ENCODE results near the gene UROC1.
A peak's percentile ranks its signal among the peaks of the same experiment; 100 is the strongest.

Gene UROC1

DNA sequence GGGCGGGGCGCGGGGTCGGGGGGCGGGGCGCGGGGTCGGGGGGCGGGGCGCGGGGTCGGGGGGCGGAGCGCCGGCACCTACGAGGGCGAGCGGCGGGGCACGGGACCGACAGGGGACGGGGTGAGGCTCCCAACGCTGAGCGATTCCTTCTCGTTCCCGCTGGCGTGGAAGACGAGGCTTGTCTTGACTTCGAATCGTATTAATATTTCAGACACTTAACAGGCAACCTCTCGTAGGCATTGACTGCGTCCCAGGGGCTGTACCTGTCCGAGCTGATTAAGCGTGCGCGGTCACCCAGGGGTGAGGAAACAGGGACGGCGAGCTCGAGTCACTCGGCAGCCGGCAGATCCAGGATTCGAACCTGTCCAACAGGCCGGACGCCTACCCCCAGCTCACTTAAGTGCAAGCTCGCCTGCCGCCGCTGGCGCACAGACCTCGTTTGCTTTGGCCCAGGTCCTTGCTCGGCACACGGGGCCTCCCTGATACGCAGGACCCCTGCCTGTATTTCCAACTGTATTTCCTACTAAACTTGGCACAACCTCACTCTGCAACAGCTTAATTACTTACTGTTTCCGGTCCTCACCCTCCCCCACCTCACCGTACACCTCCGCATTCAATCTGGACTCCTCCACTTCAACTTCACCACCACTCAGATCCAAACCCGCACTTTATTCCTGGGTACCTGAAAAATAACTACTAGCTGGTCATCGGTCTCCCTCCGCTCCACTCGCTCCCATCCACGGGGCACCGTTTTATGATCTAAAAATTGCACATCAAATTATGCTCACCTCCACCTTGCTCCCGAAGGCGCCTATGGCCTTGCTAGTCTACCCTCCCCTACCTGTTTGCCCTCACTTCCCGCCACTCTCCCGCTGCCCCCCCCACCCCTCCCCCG lies 41.2 kb downstream of the UROC1 start:
- DNase-seq = no peak

DNA sequence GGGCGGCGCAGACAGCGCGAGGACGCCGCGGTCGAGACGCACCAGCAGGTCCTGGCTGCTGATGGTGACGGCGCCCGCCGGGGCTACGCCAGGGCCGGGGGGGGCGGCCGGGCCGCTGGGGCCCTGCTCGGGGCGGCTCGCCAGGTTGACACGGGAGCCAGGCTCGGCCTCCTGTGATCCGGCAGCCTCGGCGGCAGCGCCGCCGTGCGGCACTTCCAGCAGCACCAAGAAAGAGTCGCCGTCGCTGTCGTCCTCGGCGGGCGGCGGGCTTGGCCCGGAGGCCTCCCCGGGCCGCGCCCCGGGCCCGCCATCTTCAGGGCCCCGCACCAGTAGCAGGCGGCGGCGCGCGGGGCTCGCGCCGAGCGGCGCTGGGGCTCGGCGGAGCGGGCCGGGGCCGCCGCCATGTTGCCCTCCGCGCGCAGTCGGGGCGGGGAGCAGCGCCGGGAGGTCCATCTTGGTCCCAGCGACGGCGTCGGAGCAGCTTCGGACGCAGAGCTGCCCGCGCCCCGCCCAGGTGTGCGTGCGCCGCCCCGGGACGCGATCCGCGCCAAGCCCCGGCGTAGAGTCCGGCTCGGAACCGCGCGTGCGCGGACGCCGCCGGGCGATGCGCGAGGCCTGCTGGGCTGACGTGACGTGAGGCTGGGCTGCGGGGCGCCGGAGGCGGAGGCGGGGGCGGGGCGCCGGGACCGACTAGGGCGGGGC lies 42.0 kb downstream of the UROC1 start, which contains the start of gene ZXDC:
Gene ZXDC, minus strand, starts transcription at position 479 of the 702 bp plus-strand sequence. Its CDS starts 26 bp downstream, at position 453.
- DNase-seq = peak; percentile 66 to 93

DNA sequence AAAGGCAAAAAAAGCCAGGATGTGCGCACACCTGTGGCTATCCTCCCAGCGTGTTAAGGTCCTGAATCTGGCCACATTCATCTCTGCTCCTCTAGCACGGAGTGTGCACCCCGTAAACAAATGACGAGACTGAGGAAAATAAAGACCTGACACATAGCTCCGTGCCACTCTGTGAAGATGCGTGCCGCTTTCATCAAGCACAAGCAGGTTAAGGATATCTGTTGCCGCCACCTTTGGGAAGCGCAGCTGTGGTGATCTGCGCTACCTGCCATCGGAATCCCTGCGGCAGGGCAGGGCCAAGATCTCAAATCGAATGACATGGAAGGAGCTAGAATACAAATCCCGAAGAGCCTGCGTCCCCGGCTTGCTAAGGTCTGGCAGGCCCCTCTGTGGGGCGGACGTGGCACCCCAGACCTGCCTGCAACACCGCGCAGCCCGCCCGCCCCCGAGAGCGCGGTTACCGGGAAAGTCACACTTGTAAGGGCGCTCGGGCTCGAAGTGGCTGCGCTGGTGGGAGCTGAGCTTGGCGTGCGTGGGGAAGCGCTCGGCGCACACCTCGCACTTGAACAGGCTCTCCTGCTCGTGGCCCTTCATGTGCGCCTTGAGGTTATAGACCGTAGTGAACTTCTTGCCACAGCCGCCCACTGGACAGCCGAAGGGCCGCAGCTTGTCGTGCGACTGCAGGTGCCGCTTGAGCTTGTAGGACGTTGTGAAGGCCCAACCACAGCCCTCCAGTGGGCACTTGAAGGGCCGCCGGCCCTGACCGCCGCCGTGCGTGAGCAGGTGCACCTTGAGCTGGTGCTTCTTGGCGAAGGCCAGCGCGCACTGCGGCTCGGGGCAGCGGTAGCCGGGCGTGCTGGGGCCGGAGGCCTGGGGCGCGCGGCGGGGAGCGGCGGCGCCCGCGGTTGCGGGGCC lies 42.8 kb downstream of the UROC1 start:
- no peak for DNase-seq

DNA sequence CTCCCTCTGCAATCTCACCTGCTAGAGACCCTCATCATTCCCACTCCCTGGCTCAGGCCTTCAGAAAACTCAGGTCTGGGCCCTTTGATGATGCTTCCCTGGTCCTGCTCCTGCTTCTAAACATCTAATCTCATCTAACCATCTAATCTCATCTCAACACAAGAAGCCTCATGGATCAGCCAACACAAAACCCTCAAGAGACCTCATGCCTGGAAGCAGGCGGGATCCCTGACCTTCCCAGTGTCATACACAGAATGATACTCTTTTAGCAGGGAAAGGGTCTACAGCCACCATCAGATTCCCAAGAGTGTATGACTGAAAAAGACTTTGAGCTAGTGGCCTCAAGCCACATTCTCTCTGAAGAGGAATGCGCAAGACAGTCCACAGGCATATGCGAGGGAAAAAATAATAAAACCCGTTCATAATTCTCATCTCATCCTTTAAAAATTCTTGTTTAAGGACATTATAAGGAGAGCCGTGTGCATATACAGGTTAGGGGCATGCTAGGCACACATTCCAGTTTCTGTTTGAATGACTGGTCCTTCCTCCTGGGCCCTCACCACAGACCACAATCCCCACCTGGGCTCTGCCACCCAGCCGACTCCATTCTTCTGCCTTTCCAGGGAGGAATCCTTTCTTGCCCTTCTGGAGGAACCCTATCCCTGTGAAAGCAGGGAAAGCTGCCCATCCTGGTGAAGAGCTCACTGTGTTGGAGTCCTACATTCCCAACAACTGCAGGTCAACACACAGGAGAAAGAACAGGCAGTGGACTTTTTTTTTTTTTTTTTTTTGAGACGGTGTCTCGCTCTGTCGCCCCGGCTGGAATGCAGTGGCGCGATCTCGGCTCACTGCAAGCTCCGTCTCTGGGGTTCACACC lies 44.0 kb downstream of the UROC1 start:
- no peak for DNase-seq

DNA sequence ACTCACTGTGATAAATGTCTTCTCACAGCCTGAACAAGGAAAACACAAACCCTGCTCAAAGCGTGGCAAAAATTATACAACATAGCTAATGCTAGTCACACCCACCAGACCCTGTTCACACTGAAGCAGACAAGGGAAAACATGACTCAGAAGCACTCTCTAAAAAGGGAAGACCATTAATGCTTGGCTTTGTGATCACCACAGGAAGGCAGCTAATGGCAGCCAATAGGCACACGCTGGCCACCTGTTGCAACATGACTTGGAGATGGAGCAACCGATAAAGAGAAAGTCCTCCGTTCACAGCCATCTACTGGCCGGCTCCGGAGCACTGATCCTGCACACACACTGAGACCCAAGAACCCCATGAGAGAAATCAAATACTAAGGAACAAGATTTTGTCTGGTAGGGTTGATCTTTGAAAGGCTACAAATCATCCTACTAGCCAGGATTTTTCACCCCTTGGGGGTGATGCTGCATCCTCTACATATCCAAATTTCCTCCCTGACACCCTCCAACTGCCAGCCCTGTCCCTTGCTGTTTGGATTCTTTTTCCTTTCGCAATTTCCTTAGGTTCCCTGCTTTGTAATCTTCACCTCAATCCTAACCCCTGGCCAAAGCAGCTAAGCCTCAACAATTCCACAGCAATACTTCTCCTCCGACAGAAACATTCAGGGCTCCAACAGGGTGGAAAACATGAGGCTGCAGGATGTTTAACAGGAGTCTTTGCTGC lies 45.1 kb downstream of the UROC1 start:
- peak; percentile 50 to 61 for DNase-seq

DNA sequence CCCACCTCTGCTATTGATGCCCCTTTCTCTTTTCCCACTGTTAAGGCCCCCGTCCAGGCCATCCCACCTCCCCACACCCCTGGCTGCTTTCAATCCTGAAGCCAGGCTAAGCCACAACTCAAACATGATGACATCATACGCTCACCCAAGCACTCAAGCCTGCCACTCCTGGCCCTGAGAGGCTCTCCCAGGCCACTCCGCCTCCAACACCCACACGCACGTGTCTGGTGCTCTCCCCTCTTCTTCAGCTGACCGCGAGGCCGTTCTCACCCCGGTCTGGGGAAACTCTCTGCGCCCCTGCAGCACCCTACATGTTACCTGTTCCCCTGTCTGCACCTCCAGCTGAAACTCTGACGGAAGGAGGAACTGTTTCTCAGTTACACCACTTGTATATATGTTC lies 48.1 kb downstream of the UROC1 start:
- no peak for DNase-seq

DNA sequence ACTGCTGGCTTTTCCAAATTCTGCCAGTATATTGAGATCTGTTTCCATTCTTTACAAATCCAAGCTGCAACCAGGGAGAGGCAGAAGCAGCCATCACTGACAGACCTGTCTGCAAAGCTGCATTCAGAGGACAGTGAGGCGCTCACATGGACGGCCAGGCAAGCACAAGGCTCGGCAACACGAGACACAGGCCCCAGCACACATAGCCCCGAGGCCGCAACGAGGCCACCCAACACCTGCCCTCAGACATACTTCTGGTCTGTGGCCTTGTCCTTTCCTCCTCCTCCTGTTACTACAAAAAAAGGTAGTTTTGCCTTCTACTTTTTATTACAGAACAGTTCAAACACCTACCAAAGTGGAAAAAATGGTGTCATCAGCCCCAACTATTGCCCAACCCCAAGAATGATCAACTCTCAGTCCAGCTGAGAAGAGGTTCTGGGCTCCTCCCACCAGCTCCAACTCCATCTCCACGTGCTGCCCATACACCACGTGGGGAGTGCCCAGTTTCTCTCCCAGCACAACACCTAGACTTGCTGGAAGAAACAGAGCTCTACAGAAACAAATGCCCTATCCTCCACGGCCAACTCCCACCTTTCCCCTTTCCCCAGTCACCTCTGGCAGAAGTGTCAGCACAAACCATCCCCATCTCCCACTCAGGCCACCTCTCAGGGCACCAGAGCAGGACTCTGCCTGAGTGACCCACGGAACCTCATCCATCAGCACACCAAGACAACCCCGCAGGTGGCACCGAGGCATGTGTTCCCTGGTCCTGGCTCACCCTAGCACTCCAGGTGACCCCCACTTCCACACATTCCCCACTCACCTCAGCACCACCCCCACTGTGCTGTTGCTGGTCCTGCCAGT lies 49.3 kb downstream of the UROC1 start:
- no peak for DNase-seq

DNA sequence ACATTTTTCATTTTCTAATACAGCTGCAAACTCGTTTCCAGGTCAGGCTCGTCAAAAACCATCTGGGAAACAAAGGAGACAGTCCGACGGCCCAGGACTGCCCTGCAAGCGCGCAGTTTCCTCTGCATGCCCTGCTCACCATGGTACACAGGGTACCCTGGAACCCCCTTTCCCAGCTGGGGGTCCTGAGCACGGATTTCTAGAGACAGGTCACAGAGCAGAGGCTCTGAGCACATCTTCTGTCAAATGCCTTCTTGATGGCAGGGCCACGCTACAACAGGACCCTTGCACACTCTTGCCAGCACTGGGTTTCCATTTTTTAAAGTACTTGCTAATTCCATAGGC lies 50.0 kb downstream of the UROC1 start:
- no peak for DNase-seq

DNA sequence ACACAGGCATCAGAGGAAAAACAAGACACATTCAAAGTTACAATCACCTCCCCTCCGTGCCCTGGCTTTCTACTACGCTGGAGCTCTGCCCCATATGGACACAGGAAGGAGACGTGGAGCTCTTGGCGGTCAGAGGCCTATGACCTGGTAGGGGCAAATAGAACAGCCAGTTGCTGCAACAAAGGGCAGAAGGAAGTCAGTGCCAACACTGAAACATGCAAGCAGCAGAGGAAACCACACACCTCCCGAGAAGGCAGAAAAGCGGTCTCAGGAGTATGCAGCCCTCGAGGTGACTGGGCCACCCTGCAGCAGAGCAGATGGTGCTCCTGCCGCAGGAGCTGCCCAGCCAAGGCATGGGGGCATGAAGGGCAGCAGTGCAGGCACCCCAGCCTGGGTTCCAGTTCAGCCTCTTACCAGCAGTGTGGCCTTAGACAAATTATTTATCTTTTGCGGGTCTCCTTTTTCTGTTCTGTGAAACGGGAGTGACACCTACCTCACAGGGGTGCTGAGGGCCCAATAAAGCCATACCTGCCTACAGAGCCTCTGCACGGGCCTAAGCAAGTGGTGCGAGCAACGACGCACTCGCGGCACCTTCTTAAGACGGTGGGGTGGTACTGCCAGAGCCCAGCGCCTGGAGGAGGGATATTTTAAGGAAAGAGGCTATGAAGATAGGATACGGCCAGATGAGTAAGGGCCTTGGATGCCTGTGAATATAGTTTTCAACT lies 50.5 kb downstream of the UROC1 start:
- DNase-seq = no peak

DNA sequence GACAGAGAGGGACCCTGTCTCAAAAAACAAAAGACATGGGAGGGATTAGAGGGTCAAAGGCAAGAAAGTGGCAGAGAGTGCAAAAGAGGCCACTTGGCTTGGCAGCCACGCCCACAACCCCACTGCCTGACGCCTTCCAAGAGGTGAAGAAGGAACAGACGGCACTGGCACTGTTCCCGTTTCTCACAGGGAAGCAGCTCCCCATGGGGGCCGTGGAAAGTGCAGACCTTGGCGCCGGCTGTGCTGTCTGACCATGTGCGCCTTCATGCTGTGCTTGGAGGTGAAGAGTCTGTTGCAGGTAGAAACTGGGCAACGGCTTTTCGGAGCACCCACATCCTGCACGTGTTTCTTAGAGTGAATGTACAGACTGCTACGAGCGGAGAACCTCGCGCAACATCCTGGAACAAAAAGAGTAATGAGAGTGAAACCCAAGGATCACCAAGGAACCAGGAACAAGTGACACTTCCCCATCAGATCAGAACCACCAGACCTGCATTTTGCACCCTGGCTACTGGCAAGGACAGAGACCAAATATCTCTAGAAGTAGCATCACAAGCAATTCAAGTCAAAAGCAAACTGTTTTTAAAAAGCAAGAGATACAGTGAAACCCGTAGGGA lies 51.5 kb downstream of the UROC1 start:
- no peak for DNase-seq

DNA sequence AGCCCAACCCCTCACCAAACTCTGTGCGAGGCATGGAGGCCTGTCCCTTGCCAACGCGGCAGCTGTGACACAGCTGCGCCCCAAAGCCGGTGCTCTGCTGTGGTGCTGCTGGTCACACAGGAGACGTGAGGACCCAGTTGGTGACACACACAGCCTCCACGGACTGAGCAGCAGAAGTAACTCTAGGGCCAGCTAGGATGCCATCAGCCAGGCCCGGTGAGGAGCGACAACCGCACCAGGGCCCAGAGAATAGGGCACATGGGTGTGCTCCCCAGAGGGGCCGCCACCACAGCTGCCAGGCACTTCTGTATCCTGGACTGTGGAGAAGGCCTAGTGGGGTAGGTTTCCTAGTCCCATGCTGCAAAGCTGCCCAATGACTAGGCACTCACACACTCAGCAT lies 52.6 kb downstream of the UROC1 start:
- no peak for DNase-seq

DNA sequence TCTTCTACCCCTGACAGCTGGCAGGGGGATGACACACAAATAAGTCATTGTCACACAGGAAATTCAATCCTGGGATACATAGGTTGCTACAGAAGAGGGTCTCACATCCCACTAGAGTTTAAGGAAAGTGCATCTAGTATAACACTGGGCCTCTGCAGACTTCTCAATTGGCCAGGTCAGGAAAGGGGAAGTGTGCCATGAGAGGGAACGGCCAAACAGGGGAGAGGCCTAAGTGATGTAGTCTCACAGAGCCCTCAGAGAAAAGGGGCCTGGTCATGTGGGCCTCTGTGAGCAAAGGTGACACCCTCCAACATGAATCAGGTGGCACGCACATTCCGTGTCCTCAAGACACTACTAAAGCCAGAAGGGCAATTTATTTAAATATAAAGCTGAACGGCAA lies 53.1 kb downstream of the UROC1 start:
- DNase-seq = no peak

DNA sequence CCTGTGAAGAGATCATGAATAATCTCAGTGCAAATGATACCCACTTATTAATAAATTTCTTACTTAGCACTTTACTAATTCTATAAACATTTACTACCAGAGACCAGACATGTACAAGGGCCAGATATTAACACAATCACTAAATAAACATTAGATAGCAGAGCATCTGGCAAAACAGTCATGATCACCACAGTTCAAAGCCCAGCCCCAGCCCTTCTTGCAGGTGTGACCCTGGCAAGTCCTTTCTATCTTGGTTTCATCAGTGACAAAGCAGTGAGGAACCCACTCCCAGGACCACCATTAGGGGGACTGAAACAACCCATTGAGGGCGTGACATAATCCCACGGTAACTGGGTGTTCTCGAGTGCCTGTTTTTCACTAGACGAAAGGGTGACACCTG lies 53.5 kb downstream of the UROC1 start:
- no peak for DNase-seq

DNA sequence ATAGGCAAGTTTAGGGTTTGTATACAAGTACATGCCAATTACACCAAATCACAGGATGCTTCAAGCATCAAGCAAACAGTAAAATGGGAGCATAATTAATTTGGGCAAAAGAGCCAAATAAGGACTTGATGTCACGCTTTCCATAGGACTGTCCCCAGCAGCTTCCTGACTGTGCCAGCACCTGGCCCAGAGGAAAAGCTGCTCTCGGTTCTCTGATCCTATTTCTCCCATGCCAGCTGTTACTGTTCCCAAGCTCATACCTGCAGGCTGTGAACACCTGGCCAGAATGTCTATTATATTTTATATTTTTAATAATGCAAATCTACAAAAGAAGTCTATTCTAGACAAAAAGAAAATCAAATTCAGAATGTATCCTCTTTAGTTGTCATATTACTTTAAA lies 54.1 kb downstream of the UROC1 start:
- DNase-seq = no peak

DNA sequence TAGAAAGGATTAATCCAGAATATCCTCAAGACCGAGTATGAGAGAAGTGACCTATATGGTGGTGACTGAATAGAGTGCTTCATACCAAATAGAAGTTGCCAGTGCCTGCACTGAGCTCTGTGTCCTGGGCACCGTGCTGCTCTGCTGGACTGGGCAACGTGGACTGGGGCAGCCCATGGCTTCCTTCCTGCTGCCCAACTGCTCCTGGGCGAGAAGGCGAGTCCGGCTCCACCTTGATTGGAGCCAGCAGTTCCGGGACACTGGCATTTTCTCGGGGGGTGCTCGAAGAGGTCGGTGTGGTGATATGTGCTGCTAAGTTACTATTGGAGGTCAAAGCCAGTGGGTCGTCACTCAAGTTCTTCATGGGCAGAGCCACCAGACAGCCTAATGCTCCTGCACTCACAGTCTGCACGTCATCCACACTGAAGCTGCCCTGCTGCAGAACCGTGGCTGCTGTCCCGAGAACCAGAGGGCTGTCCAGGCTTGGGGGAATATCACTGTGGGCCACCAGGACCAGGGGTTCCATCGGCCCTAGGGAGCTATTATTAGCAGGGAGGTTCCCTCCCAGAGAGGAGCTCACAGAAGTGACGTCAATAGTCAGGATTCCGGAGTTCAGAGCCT lies 56.0 kb downstream of the UROC1 start:
- DNase-seq = no peak

DNA sequence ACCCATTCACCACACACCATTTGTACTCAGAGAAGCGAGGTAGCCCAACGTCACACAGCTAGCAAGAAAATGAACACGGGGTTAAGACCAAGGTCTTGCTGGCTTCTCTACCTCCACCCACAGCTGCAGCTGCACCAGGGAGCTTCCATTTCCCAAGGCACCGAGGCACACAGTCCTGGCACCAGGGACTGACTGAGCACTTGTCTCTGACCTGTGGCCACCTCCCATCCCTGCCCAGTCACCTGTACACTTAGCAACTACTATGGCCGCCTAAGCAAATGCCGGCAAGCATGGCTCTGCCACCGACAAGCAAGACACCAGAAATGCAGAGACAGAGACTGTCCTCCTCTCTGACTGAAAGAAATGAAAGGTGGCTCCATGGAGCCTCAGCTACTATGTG lies 57.2 kb downstream of the UROC1 start:
- no peak for DNase-seq

DNA sequence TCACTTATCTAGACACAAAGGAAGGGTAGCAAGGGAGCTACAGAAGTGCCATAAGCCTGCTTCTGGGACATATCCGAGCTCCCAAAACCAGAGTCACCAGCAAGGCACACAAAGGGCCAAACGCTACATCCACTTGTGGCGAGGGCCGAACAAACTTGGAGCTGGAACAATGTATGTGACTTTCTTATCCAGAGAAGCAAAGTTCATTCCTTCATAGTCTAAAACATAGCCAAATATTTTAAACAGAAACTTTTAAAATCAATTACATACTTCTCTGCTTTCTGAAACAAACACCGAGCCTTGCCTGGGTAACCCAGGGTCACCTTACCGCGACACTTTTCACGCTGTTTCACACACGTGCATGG lies 57.8 kb downstream of the UROC1 start:
- DNase-seq = no peak

DNA sequence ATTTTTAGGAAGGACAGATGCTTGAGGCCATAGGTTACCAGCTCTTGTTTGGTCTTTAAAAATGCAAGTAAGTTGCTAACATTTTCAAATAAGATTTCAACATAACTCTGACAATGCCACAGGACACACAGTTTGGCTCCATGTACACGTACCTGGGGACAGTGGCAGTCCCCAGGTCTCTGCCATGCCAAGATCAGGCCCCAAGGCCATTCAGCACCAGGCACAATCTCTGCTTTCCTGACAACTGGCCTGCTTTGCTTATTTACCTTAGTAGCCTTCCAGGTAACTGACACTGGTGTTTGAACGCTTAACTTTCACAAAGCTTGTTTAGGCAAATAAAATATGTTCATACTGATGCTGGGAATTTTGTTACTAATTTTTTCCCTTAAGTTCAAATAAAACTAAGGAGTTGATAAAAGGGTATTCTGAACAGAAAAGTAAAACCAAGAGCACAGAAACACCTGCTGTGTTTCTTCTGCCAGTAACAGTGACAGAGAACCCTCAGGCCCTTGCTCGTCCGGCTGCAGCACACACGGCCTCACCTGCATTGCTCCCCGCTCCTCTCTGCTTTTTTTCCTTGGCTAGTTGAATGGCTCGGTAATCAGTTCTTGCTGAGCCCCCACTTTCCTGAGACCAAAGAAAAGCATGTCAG lies 58.3 kb downstream of the UROC1 start:
- DNase-seq = no peak

Data from NCI-H187 (cell line).